NCI-H1048 (cell line): ENCODE data around the gene DNAAF8.
A peak's percentile ranks its signal among the peaks of the same experiment; 100 is the strongest.

ENCODE experiments used
- DNase-seq: peaks from one replicate; lab custom pipeline; 2025; lab: John Stamatoyannopoulos, UW

The DNAAF8 gene

GRCh38 chr16:4734063-4734729 lies at the start of gene DNAAF8, which contains the start of gene ANKS3:
TSS of gene DNAAF8 (plus strand) at chr16:4734537. CDS start at chr16:4736515, 1,978 bp downstream.
TSS of gene ANKS3 (minus strand) at chr16:4734271. CDS start at chr16:4730149, 4,122 bp downstream.
- DNase-seq: peak; percentile 48

GRCh38 chr16:4684763-4685162 lies 49.6 kb upstream of the DNAAF8 start:
- no peak for DNase-seq

- DNase-seq: no peak
Measured at GRCh38 chr16:4685292-4685691, 49.0 kb upstream of the DNAAF8 start.

GRCh38 chr16:4685776-4686496 lies 48.4 kb upstream of the DNAAF8 start:
- no peak for DNase-seq

- DNase-seq: no peak
Measured at GRCh38 chr16:4686497-4687210, 47.7 kb upstream of the DNAAF8 start.

GRCh38 chr16:4687416-4687815 lies 46.9 kb upstream of the DNAAF8 start:
- no peak for DNase-seq

GRCh38 chr16:4687946-4688673 lies 46.2 kb upstream of the DNAAF8 start:
- no peak for DNase-seq

GRCh38 chr16:4688674-4689045 lies 45.7 kb upstream of the DNAAF8 start:
- DNase-seq: no peak

GRCh38 chr16:4689091-4689671 lies 45.2 kb upstream of the DNAAF8 start:
- no peak for DNase-seq

- DNase-seq: no peak
Measured at GRCh38 chr16:4689864-4690704, 44.3 kb upstream of the DNAAF8 start.

GRCh38 chr16:4690946-4691665 lies 43.2 kb upstream of the DNAAF8 start:
- no peak for DNase-seq

GRCh38 chr16:4691666-4692412 lies 42.5 kb upstream of the DNAAF8 start:
- no peak for DNase-seq

GRCh38 chr16:4692460-4693295 lies 41.7 kb upstream of the DNAAF8 start:
- no peak for DNase-seq

- peak; percentile 61 for DNase-seq
Measured at GRCh38 chr16:4693296-4693955, 40.9 kb upstream of the DNAAF8 start, which contains the start of gene NUDT16L1. TSS of gene NUDT16L1 (plus strand) at chr16:4693562. CDS start at chr16:4693727, 165 bp downstream.

GRCh38 chr16:4693956-4694641 lies 40.2 kb upstream of the DNAAF8 start:
- DNase-seq: no peak

- DNase-seq: no peak
Measured at GRCh38 chr16:4694642-4695451, 39.5 kb upstream of the DNAAF8 start.
